ENCODE results near the gene BCAS1. TPM values are rescaled to one million over a fixed set of nuclear protein-coding genes. Genes with fewer than 3 reads are reported as not detected.

Gene BCAS1
- total RNA-seq, 1 experiment from 2014 or later, result 3.1 TPM

GRCh38 chr20:53989401-53989800 lies 81.0 kb downstream of the BCAS1 start:
- no TSS peak for BruUV-seq (replicated peaks)
- TF ChIP-seq REST (IDR thresholded peaks at IDR 0.05; ENCODE audit: insufficient read depth in 1 of 2, low read depth in 2 of 2, low read length in 1 of 2) (no peak), TCF7L2 (IDR thresholded peaks at IDR 0.05; ENCODE audit: low read depth, low read length) (no peak), CTCF (IDR thresholded peaks at IDR 0.05) (no peak), SIN3A (IDR thresholded peaks at IDR 0.05; ENCODE audit: borderline replicate concordance, insufficient read depth, low read depth, low read length) (no peak), POLR2AphosphoS5 (IDR thresholded peaks at IDR 0.05; ENCODE audit: low read depth, low read length) (no peak)
- intact Hi-C loops (cut with micrococcal nuclease; ENCODE audit: unreplicated experiment), result no loop called here
- no peak for DNase-seq (ENCODE audit: low read depth, low spot score)
- CTCF ChIA-PET, result no interaction called here
- no peaks in the 10 kb centered on the region for H3K27me3 ChIP-seq (ENCODE audit: control insufficient read depth, insufficient read depth, low read length)
- no peak overlapping the region for H3K27ac ChIP-seq (ENCODE audit: low read length)
- POLR2A ChIA-PET, result interaction anchor here (0.6 kb wide), 1 partner anchor 33 kb away, joined by 4 read pairs; no protein-coding TSS in a partner anchor
- in situ Hi-C loops (cut with HindIII; ENCODE audit: low pct_unique_long_range_greater_than_20kb, low sequenced_read_pairs), result no loop called here
- no peaks in the 10 kb centered on the region for H3K4me1 ChIP-seq (ENCODE audit: control insufficient read depth, insufficient read depth, low read length)
- no peak for ATAC-seq
- no peak overlapping the region for H3K4me3 ChIP-seq (ENCODE audit: low read depth in 2 of 2, low read length in 2 of 2)
- no peaks in the 10 kb centered on the region for H3K9me3 ChIP-seq (ENCODE audit: control insufficient read depth, insufficient read depth, low read depth, low read length)
- H3K36me3 ChIP-seq (ENCODE audit: control insufficient read depth, insufficient read depth, low read length), result no peaks in the 10 kb centered on the region

GRCh38 chr20:53986037-53986650 lies 84.2 kb downstream of the BCAS1 start:
- DNase-seq (ENCODE audit: low read depth, low spot score), result no peak
- POLR2A ChIA-PET, result no interaction called here
- no peaks in the 10 kb centered on the region for H3K36me3 ChIP-seq (ENCODE audit: control insufficient read depth, insufficient read depth, low read length)
- in situ Hi-C loops (cut with HindIII; ENCODE audit: low pct_unique_long_range_greater_than_20kb, low sequenced_read_pairs), result no loop called here
- no peak for ATAC-seq
- CTCF ChIA-PET, result no interaction called here
- no peak overlapping the region for H3K4me3 ChIP-seq (ENCODE audit: low read depth in 2 of 2, low read length in 2 of 2)
- no TSS peak for BruUV-seq (replicated peaks)
- no peak overlapping the region for H3K27ac ChIP-seq (ENCODE audit: low read length)
- no peaks in the 10 kb centered on the region for H3K4me1 ChIP-seq (ENCODE audit: control insufficient read depth, insufficient read depth, low read length)
- TF ChIP-seq TCF7L2 (IDR thresholded peaks at IDR 0.05; ENCODE audit: low read depth, low read length) (no peak), CTCF (IDR thresholded peaks at IDR 0.05) (no peak), REST (IDR thresholded peaks at IDR 0.05; ENCODE audit: insufficient read depth in 1 of 2, low read depth in 2 of 2, low read length in 1 of 2) (no peak), SIN3A (IDR thresholded peaks at IDR 0.05; ENCODE audit: borderline replicate concordance, insufficient read depth, low read depth, low read length) (no peak), POLR2AphosphoS5 (IDR thresholded peaks at IDR 0.05; ENCODE audit: low read depth, low read length) (no peak)
- H3K27me3 ChIP-seq (ENCODE audit: control insufficient read depth, insufficient read depth, low read length), result no peaks in the 10 kb centered on the region
- intact Hi-C loops (cut with micrococcal nuclease; ENCODE audit: unreplicated experiment), result no loop called here
- no peaks in the 10 kb centered on the region for H3K9me3 ChIP-seq (ENCODE audit: control insufficient read depth, insufficient read depth, low read depth, low read length)

Data from Panc1 (cell line).